HepG2 (cell line): ENCODE results near the gene SURF6.

Source experiments
- CBX2 ChIP-seq, 2 experiments: fragments of 200-600 bp in 1 of 2; sonication (generic); formaldehyde crosslinking in 1 of 2; IDR thresholded peaks; 2 replicates each; pipeline versions ENCODE4 v1.7.0 to v1.8.1; 2018 to 2022; ENCODE audit warnings: low read depth in 2 of 2, low read length in 1 of 2, mild to moderate bottlenecking in 1 of 2, missing genetic modification reagents in 1 of 2
- CEBPB ChIP-seq: IDR thresholded peaks from 2 replicates; pipeline ENCODE4 v1.6.1; 2011; ENCODE audit warnings: low read depth, low read length, improper control_type of control experiment, borderline replicate concordance
- FOSL1 ChIP-seq: sonication (generic); formaldehyde crosslinking; IDR thresholded peaks from 2 replicates; pipeline ENCODE4 v1.9.0; 2021; ENCODE audit warnings: missing genetic modification reagents, borderline replicate concordance
- MTA3 ChIP-seq: sonication (generic); formaldehyde crosslinking; IDR thresholded peaks from 2 replicates; pipeline ENCODE4 v1.4.0; 2020; ENCODE audit warnings: missing genetic modification reagents
- POLR2A ChIP-seq, 2 experiments: IDR thresholded peaks; 2 replicates each; pipeline ENCODE4 v1.6.1; 2011; ENCODE audit warnings: low read depth in 2 of 2, low read length in 2 of 2, mild to moderate bottlenecking in 1 of 2, moderate library complexity in 1 of 2; ENCODE audit not compliant: insufficient read depth in 1 of 2
- ZIK1 ChIP-seq: sonication (generic); formaldehyde crosslinking; IDR thresholded peaks from 2 replicates; pipeline ENCODE4 v1.5.0; 2020; ENCODE audit warnings: mild to moderate bottlenecking, low read depth, missing genetic modification reagents, borderline replicate concordance
- TF ChIP-seq, protein P1 (sequence below): sonication (generic); formaldehyde crosslinking; IDR thresholded peaks from 2 replicates; pipeline ENCODE4 v1.5.0; 2020; ENCODE audit warnings: mild to moderate bottlenecking, missing genetic modification reagents

DNA sequence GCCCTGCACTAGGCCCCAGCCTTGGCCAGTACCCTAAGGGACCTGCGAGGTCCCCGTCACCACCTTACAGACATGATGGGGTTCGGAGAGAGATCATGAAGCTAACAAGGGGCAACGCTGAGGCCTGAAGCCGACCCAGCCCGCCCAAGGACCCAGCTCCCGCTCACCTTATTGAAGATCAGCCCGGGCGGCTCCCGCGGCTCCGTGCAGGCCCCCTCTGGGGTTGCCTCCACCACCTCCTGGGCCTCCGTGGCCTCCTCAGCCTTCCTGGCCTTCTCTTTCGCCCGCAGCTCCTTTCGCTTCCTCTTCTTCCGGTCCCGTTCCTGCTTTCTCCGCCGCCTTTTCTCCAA is 3.6 kb downstream of the SURF6 start:
- TF ChIP-seq MTA3 (CRISPR knock-in tag) = no peak
- no peak for TF ChIP-seq CEBPB
- no peak for TF ChIP-seq ZIK1
- no peak for TF ChIP-seq FOSL1 (CRISPR knock-in tag)
- TF ChIP-seq, protein P1, sequence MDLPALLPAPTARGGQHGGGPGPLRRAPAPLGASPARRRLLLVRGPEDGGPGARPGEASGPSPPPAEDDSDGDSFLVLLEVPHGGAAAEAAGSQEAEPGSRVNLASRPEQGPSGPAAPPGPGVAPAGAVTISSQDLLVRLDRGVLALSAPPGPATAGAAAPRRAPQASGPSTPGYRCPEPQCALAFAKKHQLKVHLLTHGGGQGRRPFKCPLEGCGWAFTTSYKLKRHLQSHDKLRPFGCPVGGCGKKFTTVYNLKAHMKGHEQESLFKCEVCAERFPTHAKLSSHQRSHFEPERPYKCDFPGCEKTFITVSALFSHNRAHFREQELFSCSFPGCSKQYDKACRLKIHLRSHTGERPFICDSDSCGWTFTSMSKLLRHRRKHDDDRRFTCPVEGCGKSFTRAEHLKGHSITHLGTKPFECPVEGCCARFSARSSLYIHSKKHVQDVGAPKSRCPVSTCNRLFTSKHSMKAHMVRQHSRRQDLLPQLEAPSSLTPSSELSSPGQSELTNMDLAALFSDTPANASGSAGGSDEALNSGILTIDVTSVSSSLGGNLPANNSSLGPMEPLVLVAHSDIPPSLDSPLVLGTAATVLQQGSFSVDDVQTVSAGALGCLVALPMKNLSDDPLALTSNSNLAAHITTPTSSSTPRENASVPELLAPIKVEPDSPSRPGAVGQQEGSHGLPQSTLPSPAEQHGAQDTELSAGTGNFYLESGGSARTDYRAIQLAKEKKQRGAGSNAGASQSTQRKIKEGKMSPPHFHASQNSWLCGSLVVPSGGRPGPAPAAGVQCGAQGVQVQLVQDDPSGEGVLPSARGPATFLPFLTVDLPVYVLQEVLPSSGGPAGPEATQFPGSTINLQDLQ (CRISPR knock-in tag) = no peak
- no peak for TF ChIP-seq CBX2 (IDR thresholded peaks at IDR 0.05; ENCODE audit: low read depth, low read length)
- no peak for TF ChIP-seq CBX2 (CRISPR knock-in tag; IDR thresholded peaks at IDR 0.05; ENCODE audit: low read depth)
- no peak for TF ChIP-seq POLR2A (IDR thresholded peaks at IDR 0.05; ENCODE audit: insufficient read depth in 1 of 2, low read depth in 2 of 2, low read length in 2 of 2)
